ENCODE measurements around the gene MRPL28.
A peak's percentile ranks its signal among the peaks of the same experiment; 100 is the strongest.
"Not testable (repeated sequence)": the region's sequence is repeated elsewhere in the genome, so short reads cannot be mapped to it uniquely, and the experiment has no call there.

The MRPL28 gene

DNA sequence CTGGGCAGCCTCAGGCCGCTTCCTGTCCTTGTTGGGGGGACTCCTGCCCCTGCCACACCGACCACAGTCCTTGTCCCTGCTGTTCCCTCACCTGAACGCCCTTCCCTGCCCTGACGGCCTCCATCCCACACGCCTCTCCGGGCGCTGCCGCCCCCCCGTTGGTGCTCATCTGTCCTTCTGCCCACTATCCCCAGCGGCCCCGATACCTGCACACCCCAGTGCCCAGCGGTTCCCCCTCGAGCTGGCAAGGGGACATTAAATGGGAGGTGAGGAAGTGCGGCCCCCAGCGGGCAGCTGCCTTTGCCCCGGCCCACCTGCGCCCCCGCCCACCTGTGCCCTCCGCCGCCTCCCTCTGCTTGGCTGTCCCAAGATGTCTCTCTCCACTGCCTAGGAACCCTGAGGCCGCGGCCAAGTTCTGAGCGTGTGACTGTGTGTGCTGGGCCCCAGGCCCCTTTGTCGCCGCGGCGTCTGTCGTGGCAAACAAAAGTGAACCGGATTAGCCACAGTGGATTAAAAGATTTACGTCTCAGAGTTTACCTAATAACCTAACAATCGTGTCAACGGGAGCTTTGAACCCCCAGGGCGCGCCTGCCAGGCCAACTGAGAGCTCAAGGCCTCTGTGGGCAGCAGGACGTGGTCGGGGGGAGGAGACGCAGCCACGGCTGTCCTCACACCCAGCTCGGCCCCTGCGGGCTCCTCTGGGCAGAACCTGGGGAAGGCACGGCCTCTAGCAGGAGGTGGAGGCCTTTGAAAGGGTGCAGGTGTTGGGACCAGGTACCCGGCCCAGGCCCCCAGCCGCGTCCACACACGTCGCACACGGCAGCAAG, 10.3 kb downstream of the MRPL28 start:
- no peak for DNase-seq (ENCODE audit: low read depth)

DNA sequence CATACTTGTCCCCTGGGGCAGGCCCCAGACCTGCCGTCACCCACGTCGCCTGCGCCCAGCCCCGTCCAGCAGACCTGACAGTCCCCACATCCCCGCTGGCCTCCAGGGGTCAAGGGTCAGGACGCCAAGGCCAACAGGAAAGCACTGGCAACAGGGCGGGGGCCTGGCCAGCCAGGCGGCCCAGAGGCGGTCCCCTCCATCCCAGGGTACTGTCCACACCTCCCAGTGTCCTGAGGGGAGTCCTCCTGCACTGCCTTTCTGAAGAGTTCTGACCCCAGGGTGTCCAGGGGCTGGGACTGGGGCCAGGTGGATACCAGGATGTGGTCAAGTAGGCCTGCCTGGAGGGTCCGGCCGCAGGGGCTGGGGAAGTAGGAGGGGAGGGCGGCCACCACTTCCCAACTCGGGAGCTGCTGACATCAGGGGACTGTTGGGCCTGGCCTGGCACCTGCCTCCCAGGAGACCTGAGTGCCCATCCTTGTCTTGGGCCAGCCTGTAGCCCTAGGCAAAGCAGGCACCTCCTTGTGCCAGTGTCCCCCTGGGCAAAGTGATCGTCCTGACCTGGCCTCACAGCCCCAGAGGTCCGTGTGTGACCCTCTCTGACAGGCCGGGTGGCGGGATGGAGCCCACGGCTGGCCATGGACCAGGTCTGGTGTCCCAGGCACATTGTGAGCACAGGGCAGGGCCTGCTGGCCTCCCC, 11.1 kb downstream of the MRPL28 start:
- no peak for DNase-seq (ENCODE audit: low read depth)

DNA sequence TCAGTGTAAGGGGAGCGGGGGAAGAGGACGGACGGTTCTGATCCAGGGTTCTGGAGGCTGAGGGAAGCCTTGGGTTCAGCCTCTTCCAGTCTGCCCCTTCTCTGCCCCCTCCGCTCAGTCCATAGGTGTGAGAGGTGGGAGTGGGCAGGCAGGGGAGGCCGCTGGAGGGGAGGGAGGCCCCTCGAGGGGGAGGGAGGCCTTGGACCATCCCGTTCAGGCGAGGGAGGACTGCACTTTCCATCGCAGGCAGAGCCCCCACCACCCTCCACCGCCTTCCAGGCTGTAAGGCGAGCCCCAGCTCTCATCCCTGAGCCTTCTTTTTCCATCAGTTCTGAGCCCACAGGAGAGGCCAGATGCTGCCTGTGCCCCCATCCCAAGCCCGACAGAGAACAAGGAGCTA, 13.6 kb downstream of the MRPL28 start:
- no peak for DNase-seq (ENCODE audit: low read depth)

DNA sequence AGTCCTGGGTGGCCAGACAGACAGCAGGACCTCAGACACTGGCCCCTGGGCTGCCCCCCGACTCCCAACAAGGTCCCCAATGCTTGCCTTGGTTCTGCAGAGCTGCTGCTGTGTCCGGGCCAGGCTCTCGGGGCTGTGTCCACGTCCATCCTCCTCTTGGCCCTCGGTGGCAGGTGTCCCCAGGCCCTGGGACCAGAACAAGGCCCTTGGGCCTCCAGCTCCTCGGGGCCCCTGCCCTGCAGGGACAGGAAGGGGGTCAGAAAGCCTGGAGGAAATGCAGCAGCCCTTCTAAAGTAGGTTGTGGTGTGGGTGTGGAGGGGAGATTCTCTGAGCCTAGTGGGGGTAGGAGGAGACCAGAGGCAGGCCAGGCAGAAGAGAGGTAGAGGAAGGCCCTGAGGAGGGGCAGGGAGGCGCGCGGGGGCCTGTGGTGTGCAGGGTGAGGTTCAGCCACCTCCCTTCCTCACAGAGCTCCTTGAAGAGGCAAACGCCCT, 15.3 kb downstream of the MRPL28 start:
- DNase-seq (ENCODE audit: low read depth), result no peak

DNA sequence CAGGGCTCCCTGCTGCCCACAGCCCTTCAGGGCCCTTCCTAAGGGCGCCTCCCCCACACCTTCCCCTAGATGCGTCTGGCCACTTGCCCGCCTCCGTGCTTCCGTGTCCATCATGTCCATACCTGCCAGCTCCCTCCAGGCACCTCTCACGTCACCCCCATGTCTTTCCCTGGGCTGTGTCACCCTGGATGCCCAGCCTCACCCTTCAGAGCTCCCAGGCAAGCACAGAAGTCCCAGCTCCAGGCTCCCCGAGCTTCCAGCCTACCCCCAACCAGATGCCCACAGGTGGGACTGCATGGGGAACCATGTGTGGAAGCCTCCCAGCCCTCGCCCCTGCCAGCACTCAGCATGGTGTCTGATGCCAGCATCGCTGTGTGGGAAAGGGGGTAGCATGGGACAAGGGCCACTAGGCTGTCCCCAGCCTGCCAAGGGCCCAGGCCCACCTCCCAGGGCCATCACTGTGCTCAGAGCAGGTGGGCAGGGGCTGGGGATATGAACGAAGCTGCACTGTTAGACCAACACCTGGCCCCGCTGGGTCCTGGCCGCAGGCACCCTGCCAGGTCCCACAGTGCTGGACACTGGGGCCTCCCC, 16.0 kb downstream of the MRPL28 start:
- no peak for DNase-seq (ENCODE audit: low read depth)

DNA sequence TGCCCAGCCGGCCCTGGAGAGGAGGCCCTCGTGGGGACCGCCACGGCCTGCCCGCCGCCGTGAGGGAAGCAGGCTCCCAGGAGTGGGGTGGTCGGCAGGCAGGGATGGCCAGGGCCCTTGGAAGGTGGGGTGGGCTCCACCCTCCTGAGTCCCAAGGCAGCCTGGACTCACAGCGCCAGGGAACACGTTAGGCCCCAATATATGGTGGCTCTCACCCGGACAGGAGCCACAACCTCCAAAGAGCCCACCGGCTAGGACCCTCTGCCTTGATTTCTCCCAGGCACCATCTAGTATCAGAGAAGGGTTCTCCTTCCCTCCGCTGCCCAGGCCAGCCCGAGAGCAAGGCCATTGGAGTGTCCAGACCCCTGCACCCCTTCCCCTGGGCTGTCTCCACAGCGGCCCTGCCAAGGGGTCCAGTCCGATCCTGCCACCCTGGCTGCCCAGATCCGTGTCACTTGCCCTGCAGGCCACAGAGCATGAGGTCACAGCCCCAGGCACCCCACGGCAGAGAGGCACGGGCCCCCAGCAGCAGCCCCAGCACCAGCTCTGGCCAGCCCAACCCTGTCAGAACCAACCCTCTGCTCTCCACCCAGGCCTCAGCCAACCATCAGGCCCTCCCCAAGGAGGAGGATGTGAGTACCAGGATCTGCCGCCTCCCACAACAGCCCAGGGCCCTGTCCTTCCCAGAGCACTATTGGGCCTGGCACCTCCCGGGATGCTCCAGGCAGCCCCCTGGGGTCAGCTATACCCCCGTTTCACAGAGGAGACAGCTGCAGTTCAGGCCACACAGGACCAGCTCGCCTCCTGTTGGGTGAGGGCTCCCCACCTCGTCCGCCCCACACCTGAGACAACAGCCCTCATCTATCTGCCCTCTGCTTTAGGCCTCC, 16.7 kb downstream of the MRPL28 start:
- no peak for DNase-seq (ENCODE audit: low read depth)

DNA sequence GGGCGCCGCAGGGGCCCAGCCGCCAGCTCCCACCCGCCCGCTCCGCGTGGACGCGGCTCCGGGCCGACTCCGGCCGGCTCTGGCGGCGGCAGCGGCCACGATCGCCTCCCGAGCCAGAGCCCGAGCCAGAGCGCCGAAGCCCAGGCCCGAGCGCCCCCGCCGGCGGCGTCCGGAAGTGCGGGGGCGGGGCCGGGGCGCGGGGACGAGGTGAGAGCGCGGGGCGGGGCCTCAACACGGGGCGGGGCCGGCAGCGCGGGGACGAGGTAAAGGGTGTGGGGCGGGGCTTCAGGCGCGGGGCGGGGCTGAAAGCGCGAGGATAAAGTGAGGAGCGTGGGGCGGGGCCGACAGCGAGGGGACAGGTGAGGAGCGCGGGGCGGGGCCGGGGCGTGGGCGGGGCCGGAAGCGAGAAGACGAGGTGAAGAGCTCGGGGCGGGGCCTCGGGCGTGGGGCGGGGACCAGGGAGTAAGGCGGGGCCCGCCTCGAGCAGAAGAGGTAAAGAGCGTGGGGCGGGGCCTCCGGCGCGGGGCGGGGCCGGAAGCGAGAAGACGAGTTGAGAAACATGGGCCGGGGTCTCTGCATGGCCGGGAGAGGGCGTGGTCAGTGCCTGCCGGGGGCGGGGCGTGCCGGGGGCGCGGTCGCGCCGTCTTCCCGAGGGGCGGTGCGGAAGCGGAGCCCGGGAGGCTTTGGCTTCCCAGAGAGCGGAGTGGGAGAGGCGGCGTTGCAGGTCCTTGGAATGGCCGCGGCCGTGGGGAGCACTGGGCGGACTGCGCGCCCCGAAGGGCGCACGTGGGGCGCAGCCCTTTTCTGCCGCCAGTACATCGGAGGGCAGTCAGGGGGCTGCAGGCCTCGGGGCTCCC, 17.6 kb downstream of the MRPL28 start, which contains the start of gene AXIN1:
Gene AXIN1, minus strand, starts transcription at position 177 of the 857 bp plus-strand sequence. CDS start 5,698 bp downstream, outside the sequence.
- peak; percentile 78 for DNase-seq (ENCODE audit: low read depth)

DNA sequence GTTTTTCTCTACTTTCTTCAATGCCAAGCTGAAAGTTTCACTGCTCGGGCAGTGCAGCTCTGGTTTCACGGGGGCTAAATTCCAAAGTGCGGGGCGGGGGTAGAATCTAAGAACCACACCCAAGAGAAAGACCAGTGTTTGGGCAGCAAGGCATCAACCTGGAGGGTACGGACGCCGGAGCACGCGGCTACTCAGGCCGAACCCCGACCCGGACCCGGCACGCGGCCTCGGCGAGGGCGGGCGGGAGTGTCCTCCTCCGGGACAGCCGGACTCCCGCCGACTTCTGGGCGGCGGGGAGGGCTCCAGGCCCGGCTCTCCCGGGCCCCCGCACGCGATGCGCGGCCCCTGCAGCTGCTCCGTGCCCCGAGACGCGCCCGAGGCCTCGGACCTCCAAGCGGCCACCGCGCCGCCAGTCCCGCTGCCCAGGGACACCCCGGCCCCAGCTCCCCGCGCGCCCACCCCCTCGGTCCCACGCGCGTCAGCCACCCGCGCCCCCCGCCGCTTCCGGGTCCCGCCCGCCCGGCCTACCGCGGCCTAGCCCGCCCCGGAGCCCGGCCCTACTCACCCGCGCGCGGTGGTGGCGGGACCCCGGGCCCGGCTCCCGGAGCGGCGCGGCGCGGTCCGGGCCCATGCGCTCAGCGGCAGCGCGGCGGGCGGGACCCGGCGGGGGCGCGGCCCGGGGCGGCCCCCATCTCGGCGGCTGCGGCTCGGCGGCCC, 18.4 kb downstream of the MRPL28 start:
- DNase-seq (ENCODE audit: low read depth), result no peak

DNA sequence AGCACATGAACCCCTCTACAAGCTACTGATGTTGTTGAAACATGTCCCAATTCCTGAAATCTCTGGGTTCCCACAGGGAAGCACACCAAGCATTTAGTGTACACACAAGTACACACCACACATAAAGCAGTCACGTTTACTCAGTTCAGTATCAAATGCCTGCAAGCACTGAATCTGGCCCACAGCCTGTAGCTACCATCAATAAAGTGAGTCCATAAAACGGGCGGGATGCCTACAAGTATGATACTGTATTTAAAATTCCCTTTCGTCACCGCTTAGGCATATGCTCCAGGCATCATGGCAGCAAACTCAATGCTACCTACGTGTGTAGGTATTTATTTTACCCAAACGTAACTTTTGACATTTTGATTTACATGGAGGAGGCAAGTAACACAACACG, 20.1 kb downstream of the MRPL28 start:
- no peak for DNase-seq (ENCODE audit: low read depth)

DNA sequence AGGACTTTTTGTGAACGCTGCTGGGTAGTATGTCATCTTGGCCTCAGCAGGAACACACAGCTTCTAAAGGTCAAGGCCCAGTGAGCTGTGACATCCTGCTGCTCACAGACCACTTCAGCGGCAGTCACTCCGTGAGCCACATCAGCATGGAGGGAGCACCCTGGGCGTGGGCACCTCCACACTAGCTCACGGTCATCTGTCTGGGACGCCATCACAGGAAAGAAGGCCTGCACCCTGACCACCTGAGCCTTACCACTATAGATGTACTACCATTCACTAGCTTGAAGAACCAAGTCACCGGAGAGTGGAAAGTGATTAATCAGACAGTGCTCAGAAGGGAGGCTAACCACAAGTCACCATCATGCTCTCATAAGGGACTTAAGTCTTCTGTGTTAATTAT, 21.1 kb downstream of the MRPL28 start:
- no peak for DNase-seq (ENCODE audit: low read depth)

DNA sequence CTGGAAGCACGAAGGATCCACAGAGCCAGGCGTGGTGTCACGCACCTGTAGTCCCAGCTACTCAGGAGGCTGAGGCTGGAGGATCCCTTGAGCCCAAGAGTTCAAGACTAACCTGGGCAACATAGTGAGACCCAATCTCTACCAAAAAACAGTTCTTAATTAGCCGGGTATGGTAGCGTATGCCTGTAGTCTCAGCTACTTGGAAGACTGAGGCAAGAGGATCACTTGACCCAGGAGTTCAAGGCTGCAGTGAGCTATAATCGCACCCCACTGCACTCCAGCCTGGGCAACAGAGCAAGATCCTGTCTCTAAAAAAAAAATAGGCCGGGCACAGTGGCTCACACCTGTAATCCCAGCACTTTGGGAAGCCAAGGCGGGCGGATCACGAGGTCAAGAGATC, 21.8 kb downstream of the MRPL28 start:
- DNase-seq (ENCODE audit: low read depth), result not testable (repeated sequence)

DNA sequence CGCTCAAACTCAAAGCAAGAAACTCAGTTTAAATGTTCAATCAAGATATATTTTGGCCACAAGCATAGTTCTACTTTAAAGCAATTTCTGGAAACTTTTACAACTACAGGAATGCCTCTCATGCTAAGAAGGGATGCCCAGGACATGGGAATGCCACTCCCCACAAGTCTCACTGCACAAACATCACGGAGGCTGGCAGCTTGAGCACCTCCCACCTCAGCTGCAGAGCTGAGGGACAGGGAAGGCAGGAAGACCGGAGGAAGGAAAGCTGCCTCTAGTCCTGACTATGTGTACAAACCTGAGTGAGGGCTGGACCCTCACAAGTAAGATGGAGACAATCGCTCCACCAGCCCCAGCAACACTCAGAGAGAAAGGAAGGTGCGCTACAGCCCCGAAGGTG, 23.1 kb downstream of the MRPL28 start:
- no peak for DNase-seq (ENCODE audit: low read depth)

DNA sequence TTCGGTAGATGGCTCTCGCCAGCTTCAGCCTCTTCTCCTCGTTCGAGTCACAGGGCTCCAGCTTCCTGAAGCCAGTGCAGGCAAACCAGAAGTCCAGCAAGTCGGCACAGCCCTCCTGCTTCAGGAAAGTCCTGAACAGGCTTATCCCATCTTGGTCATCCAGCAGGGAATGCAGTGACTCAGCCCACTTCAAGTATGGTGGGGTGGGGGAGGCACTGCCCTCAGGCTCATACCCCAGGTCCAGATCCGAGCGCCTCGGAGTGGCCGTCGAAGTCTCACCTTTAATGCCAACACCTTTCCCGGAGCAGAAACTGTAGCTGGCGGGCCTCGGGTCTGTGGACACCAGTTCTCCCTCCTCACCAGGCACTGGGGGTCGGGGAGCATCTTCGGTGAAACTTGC, 23.8 kb downstream of the MRPL28 start:
- no peak for DNase-seq (ENCODE audit: low read depth)

DNA sequence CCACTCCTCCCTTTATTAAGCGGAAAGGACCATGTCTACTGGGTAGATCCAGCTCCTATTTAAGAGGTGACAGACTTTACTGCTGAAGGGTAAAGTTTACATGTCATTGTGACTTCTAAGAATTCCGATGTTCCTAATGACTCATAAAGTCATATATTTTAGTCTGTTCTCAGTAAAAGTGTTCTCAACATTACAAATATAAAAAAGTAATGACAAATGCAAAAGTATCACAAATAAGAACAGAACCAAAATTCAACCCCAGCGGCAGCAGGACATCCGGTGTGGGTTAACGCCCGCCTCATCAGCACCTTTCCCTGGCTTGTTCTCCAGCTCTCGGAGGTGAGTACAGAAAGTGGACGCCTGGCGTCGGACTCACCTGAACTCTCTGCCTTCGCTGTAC, 24.6 kb downstream of the MRPL28 start:
- DNase-seq (ENCODE audit: low read depth), result no peak

DNA sequence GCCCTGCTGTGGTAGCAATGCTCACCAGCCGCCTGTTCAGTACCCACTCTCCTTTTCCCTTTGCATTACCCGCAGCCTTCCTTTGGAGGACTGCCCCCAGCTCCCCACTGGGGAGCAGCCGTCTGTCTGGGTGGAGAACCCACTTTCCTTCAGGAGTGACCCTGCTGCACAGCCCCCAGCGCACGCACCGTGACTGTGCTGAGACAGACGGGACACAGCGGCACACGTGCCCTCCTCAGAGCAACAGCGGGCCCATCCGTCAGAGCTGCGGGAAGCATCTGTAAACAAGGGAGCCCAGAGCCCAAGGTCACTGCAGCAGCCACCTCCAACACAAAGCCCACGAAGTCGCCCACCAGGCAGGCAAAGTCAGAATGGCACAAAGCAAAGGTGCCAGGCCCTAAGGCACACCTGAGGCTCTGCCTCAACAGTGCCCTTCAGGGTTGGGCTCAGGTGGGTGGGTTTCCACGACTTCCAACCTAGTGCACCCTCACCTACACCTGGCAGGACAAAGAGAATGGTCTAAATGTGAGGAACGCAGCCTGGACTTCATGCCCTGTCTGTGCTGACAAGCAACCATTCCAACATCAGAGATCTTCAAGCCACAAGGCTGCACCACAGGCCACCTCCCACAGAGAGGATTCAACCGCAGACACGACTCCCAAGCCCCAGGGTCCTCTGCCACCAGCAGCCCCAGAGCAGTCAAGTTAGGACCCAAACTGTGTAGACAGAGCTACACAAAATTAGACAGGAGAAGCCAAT, 27.7 kb downstream of the MRPL28 start:
- DNase-seq (ENCODE audit: low read depth), result no peak

DNA sequence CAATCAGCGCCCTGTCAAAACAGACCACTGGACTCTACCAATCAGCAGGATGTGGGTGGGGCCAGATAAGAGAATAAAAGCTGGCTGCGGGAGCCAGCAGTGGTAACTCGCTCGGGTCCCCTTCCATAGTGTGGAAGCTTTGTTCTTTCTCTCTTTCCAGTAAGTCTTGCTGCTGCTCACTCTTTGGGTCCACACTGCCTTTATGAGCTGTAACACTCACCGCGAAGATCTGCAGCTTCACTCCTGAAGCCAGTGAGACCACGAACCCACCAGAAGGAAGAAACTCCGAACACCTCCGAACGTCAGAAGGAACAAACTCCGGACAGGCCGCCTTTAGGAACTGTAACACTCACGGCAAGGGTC, 28.4 kb downstream of the MRPL28 start:
- not testable (repeated sequence) for DNase-seq (ENCODE audit: low read depth)

DNA sequence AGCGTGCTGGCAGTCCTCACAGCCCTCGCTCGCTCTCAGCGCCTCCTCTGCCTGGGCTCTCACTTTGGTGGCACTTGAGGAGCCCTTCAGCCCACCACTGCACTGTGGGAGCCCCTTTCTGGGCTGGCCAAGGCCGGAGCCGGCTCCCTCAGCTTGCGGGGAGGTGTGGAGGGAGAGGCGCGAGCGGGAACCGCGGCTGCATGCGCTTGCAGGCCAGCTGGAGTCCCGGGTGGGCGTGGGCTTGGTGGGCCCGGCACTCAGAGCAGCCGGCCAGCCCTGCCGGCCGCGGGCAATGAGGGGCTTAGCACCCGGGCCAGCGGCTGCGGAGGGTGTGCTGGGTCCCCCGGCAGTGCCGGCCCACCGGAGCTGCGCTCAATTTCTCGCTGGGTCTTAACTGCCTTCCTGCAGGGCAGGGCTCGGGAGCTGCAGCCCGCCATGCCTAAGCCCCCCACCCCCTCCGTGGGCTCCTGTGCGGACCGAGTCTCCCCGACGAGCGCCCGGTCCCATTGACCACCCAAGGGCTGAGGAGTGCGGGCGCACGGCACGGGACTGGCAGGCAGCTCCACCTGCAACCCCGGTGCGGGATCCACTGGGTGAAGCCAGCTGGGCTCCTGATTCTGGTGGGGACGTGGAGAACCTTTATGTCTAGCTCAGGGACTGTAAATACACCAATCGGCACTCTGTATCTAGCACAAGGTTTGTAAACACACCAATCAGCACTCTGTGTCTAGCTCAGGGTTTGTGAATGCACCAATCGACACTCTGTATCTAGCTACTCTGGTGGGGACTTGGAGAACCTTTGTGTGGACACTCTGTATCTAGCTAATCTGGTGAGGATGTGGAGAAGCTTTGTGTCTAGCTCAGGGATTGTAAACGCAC, 29.0 kb downstream of the MRPL28 start:
- DNase-seq (ENCODE audit: low read depth), result not testable (repeated sequence)

DNA sequence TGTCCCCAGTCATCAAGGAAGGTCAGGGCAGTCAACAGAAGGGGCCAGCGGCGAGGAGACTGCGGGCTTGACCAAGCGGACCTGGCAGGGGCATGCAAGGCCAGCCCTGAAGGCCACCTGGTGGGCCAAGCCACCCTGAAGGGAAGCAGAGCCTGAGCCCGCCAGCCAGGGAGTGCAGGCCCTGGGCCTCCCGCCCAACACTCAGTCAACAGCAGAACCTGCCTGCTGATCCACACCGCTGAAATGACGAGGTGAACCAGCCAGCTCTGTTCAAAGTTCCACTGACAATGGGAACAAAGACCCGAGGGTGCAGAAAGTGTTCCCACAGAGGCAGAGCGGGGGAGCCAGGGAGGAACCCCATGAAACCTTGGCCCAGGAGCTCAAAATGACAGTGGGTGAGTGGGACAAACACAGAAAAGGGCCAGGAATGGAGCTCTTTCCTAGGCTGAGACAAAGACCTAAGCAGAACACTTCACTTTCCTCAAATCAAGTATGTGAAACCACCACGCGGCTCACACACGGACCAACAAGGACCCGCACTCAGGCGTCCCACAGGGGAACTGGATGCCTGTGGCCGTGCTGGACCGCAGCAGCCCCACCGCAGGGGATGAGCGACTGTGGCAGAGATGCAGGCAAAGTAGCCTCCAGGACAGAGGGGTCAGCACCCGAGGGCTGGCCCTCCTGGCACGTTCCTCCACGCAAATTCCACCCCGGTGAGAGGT, 29.8 kb downstream of the MRPL28 start:
- no peak for DNase-seq (ENCODE audit: low read depth)

Data from fibroblast of the conjunctiva (primary cell).